Urinary bladder (tissue), 4 donors: ENCODE measurements around the gene MDGA2. TPM values are rescaled to one million over a fixed set of nuclear protein-coding genes. Genes with fewer than 3 reads are reported as not detected.

Experiments used
- DNase-seq: peaks from one replicate; pipeline ENCODE4 v3.0.0-alpha.2; 2015; ENCODE audit errors: extremely low spot score
- H3K27ac ChIP-seq: one replicate; pipeline ENCODE4 v1.5.1; 2013; ENCODE audit warnings: low read depth, mild to moderate bottlenecking, moderate library complexity
- H3K36me3 ChIP-seq: one replicate; pipeline ENCODE4 v1.6.1; 2013; ENCODE audit warnings: mild to moderate bottlenecking, moderate library complexity; ENCODE audit not compliant: insufficient read depth
- H3K4me1 ChIP-seq: one replicate; pipeline ENCODE4 v1.6.1; 2013; ENCODE audit warnings: mild to moderate bottlenecking, moderate library complexity; ENCODE audit not compliant: insufficient read depth
- H3K4me3 ChIP-seq: one replicate; pipeline ENCODE4 v1.5.1; 2013; ENCODE audit warnings: low read depth, low read length
- WGBS: extraction: QIAGEN DNeasy Blood & Tissue Kit; methylation state at CpG from one replicate; pipeline ENCODE4 v1.1.7; 2013; 5-methylcytosine and 5-hydroxymethylcytosine counted together
- polyA plus RNA-seq: library from polyadenylated mRNA; stranded (reverse); fragments of 200-250 nt; gene quantifications from one replicate; pipeline ENCODE4 v1.2.3, GENCODE V29; 2013
- total RNA-seq: library from RNA; depleted of rRNA; stranded (reverse); fragments of >200 nt; gene quantifications from one replicate; pipeline ENCODE4 v1.2.3, GENCODE V29; 2014
- donor health status: healthy with polysubstance abuse.
- donor health status: healthy.

The MDGA2 gene
- total and polyA plus RNA-seq, 2 donors = 0.15 to 6.1 TPM

DNA sequence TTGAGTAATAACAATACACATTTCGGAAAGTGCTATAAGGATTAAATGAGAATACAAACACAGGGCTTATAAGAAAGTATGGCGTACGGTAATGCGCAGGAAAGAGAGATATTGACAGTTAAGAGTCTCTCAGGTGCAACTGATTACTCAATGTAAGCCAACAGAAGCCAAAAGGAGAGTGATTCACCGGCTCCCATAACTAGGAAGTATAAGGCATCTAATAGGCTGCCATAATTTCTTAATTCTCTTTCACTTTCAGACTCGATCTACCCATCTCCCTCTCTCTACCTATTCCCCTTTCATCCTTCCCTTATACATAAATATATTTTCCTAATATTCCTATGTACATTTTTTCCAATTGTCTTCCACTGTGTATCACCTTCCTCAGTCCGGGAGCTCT, 90.0 kb downstream of the MDGA2 start:
- H3K27ac ChIP-seq = no peak overlapping the region
- H3K4me3 ChIP-seq = no peak overlapping the region
- H3K36me3 ChIP-seq = no peaks in the 10 kb centered on the region
- 90% methylated on average over 7 of the region's 7 CpGs for WGBS
- H3K4me1 ChIP-seq = no peaks in the 10 kb centered on the region
- no peak for DNase-seq

DNA sequence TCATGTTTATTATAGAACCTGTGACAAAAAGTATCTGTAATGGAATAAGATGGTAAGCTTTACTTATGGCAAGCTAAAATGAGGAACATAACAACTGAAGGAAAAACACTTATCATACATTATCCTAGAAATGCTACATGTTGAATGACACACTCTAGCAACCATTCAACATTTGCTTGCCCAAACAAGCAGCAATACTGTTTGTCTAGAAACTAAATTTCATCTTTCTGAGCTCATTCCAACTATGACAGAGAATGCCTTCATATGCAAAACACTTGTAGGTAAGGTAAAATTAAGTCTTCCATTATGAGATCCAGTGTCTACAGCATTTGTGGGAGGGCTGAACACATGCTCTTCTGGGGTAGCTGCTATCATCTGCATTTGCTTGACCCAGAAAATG, 108.1 kb downstream of the MDGA2 start:
- no peak overlapping the region for H3K4me3 ChIP-seq
- no peak overlapping the region for H3K27ac ChIP-seq
- H3K36me3 ChIP-seq = no peaks in the 10 kb centered on the region
- DNase-seq = no peak
- no peaks in the 10 kb centered on the region for H3K4me1 ChIP-seq

DNA sequence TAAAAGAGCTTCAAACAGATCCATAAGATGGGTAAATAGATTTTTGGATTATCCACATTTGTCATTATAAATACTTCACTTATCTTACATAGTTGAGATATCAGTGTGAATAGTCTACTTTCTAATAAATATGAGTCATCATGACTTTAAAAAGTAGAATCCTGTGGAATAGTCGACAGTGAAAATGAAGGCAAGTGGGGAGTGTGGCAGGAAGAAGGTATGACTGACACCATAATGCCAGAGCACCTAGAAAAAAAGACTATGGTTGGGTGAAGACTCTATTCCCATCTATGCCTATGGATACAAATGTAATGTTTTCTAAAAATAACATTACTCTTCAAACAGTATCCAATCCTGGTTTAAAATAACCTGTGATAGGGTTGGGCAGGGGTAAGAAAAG, 117.5 kb downstream of the MDGA2 start:
- Histone ChIP-seq H3K4me1 (no peaks in the 10 kb centered on the region), H3K36me3 (no peaks in the 10 kb centered on the region), H3K27ac (no peak overlapping the region), H3K4me3 (no peak overlapping the region)
- WGBS = 61% methylated on average over 1 of the region's 1 CpG
- DNase-seq = no peak

DNA sequence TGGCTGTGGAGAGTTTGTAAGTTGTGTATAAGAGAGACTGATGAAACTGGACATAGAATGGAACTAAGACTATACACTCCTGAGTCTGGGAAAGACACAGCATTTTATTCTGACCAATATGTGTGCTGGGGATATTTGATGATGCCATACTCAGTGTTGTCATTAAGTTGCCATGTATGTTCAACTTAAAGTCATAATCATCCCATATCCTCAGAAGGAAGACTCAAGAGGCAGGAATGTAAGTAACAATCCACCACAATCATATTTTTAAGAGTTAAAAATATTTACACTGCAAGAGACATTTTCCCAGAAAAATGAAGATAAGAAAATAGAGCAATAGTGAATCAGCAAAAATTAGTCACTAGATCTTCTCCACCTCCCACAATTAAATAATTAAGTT, 120.1 kb downstream of the MDGA2 start:
- Histone ChIP-seq H3K4me1 (no peaks in the 10 kb centered on the region), H3K27ac (no peak overlapping the region), H3K4me3 (no peak overlapping the region), H3K36me3 (no peaks in the 10 kb centered on the region)
- no peak for DNase-seq

DNA sequence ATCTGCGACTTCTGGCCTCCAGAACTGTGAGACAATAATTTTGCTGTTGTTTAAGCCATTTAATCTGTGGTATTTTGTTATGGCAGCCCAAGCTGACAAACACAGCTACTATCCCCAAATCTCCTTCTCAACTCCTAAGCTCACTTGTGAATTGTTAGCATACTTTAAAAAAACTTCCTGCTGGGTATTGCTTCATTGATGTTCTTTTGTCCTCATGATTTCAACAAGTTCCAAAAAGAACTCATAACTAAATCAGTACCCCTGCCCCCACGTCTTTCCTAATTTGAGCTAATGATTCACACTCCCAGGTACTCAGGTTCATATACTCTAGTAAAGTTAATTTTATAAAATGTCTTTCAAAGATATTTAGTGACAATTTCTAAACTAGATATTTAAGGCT, 125.5 kb downstream of the MDGA2 start:
- H3K27ac ChIP-seq = no peak overlapping the region
- WGBS = 86% methylated on average over 2 of the region's 2 CpGs
- H3K4me1 ChIP-seq = no peaks in the 10 kb centered on the region
- H3K36me3 ChIP-seq = no peaks in the 10 kb centered on the region
- no peak for DNase-seq
- no peak overlapping the region for H3K4me3 ChIP-seq

DNA sequence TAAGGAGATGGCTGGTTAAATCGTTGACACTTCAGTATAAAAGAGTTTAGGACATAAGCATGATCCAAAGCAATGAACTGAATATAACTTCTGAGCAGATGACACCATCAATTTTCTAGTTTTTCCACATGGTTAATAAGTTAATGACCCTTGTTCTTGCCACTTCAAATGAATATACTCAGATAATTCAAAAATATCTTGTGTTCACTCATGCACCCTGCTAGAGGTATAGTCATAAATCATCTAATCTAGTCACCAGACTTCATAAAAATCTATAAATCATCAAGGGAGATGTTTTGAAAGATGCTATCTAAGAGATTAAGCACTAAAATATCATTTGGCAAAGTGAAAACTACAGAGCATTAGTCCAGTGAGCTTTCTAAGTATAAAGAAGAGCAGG, 131.9 kb downstream of the MDGA2 start:
- H3K4me1 ChIP-seq = no peaks in the 10 kb centered on the region
- 72% methylated on average over 1 of the region's 1 CpG for WGBS

DNA sequence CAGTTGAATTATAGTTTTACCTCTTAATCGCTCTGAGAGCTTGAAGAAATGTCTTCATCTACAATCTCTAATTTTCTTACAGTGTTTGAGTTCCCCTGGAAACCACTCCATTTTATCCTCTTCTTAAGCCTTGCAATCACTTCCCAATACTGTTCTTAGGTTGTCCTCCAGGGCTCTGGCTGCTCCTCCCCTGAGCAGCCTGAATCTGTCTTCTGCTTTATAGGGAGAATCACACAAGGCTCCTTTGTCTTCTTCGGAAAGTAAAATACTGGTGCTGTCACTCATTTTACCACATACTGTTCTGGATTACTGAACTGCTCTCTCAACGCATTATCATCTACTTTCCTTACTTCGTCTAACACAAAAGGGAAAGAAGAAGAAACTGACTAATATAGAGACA, 133.7 kb downstream of the MDGA2 start:
- H3K4me1 ChIP-seq = no peaks in the 10 kb centered on the region
- no peak overlapping the region for H3K27ac ChIP-seq
- WGBS = 73% methylated on average over 4 of the region's 4 CpGs
- no peak for DNase-seq
- H3K4me3 ChIP-seq = no peak overlapping the region
- H3K36me3 ChIP-seq = no peaks in the 10 kb centered on the region

More for the DNA sequence above, 131.9 kb downstream of the MDGA2 start:
- DNase-seq = no peak
- no peak overlapping the region for H3K27ac ChIP-seq
- H3K36me3 ChIP-seq = no peaks in the 10 kb centered on the region
- H3K4me3 ChIP-seq = no peak overlapping the region

DNA sequence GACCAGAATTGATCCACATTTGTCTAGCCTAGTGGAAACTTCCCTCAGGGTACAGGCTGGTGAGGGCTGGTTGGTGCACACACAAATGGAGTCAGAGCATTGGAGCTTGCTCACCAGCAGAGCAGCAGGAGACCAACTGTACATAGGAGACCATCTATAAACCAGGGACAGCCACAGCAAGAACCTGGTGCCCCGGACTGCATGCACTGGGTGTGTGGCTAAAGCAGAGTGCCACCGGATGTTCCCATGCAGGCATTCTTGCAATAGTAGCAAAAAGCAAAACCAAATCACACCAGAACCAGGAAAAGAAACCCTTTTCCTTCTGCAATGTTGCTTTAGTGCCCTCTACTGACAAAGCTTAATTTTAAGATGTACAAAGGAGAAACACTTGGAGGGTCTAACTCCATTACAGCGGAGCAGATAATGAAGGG, 136.4 kb downstream of the MDGA2 start:
- no peaks in the 10 kb centered on the region for H3K36me3 ChIP-seq
- no peak for DNase-seq
- no peak overlapping the region for H3K27ac ChIP-seq
- no peak overlapping the region for H3K4me3 ChIP-seq
- 53% methylated on average over 3 of the region's 3 CpGs for WGBS
- no peaks in the 10 kb centered on the region for H3K4me1 ChIP-seq

DNA sequence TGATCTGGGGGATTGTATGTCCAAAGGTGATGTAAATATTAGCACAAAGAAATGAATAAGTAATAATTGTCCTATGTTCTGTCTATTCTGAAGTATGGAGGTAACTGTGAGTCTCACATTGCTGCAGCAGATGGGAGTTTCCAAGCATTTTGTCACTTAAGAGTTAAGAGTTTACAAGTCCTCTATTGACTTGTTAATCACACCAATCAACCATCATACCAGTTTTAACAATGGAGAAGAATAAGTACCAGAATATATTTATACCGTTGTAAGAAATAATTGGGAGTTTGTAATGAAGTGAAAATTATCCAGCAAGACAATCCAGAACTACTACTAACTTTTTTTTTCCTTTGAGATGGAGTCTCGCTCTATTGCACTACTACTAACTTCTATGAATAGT, 139.1 kb downstream of the MDGA2 start:
- H3K27ac ChIP-seq = no peak overlapping the region
- DNase-seq = no peak
- WGBS = 73% methylated on average over 2 of the region's 2 CpGs
- H3K4me3 ChIP-seq = no peak overlapping the region
- no peaks in the 10 kb centered on the region for H3K4me1 ChIP-seq
- no peaks in the 10 kb centered on the region for H3K36me3 ChIP-seq

DNA sequence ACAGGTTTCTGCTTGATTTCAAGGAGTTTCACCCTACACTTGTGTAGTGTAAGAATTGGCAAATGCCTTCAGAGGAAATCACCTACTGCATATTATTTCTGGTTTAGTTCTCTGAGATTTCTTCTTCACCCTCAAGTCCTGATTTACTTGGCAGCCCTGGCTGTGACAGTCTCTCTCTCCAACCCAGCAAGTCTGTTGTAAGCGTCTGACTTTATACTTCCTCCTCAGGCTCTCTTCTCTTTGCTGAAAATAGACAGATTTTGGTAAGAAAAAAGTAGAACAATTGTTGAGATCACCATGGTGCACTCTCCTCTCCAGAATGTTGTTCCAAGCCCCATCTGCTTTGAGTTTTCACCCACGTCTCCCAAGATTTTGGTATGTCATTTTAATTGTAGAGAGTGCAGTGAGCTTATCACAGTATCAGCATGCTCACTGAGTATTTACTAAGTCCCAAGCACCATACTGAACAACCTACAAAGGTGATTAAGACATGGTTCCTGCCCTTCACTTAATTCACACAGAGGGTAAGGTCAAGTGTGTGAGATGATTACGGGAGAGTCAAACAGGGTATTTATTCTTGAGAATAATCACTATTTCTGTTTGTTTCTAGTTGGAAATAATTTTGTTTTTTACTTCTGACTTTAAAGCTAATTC, 148.7 kb downstream of the MDGA2 start:
- Histone ChIP-seq H3K4me3 (no peak overlapping the region), H3K27ac (no peak overlapping the region), H3K36me3 (no peaks in the 10 kb centered on the region), H3K4me1 (no peaks in the 10 kb centered on the region)
- WGBS = 73% methylated on average over 3 of the region's 3 CpGs
- no peak for DNase-seq

DNA sequence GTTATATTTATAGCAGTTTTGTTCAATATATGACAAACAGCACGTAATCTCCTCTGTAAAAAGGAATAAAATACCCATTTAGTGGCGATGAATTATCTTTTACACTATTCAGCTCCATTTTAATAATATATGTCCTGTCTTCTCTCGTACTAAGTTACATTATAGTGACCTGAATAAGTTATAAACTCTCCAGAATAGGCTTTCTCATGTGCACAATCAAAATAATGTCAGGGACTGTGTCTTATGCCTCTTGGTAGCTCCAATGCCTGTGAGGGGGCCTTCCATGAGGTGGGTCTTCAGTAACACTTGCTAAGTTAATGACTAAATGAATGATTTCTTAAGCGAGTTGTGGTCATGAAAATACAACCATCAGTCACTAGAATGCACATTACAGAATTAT, 150.9 kb downstream of the MDGA2 start:
- no peaks in the 10 kb centered on the region for H3K4me1 ChIP-seq
- 85% methylated on average over 4 of the region's 4 CpGs for WGBS
- no peaks in the 10 kb centered on the region for H3K36me3 ChIP-seq
- no peak for DNase-seq
- no peak overlapping the region for H3K27ac ChIP-seq
- no peak overlapping the region for H3K4me3 ChIP-seq

DNA sequence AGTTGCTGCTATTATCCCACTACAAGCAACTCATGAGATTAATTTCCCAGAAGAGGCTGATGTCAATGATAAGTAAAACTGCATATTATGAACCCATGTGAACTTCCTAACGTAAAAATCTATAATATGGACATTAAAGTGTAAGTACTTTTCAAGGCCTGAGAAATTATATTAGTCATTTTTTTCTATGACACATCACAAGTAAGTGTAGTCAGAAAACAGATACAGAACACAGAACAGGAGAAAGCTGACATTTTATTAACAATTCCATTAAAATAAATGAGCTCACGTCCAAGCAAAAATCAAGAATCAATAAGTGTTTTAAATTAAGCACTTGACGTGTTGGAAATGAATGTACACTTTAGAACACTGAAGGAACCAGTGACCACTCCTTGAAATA, 155.0 kb downstream of the MDGA2 start:
- H3K4me1 ChIP-seq = no peaks in the 10 kb centered on the region
- no peak overlapping the region for H3K4me3 ChIP-seq
- WGBS = 87% methylated on average over 3 of the region's 3 CpGs
- H3K27ac ChIP-seq = no peak overlapping the region
- no peak for DNase-seq
- H3K36me3 ChIP-seq = no peaks in the 10 kb centered on the region

DNA sequence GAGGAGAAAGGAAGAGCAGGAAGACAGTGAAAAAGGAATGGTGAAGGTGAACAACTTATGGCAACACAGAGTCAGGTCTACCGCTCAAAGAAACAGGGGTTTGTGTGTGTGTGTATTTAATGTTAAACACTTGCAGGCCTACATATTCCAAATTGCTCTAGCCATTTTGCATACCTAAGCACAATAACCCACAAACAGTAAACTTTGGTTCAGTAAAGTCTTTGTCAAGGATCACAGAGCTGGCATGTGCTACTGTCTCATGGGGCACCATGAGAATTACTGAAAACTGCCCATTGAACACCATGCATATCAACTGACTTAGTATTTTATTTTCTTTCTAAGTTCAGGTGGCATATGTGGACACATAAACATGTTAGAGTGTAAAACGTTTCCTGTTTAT, 163.6 kb downstream of the MDGA2 start:
- H3K36me3 ChIP-seq = no peaks in the 10 kb centered on the region
- no peak for DNase-seq
- WGBS = 80% methylated on average over 2 of the region's 2 CpGs

DNA sequence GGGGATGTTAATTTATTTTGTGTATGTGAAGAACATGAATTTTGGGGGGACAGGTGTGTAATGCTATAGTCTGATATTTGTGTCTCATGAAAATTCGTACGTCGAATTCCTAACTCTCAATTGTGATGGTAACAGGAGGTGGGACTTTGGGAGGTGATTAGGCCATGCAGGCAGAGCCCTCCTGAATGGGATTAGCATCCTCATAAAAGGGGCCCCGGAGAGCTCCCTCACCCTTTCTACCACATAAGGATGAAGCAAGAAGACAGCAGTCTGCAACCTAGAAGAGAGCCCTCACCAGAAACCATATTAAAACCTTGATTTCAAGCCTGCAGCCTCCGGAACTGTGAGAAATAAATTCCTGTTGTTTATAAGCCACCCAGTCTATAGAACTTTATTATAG, 165.4 kb downstream of the MDGA2 start:
- Histone ChIP-seq H3K36me3 (no peaks in the 10 kb centered on the region), H3K27ac (no peak overlapping the region)
- 88% methylated on average over 5 of the region's 5 CpGs for WGBS

More for the DNA sequence above, 163.6 kb downstream of the MDGA2 start:
- no peak overlapping the region for H3K27ac ChIP-seq
- no peak overlapping the region for H3K4me3 ChIP-seq
- H3K4me1 ChIP-seq = no peaks in the 10 kb centered on the region

DNA sequence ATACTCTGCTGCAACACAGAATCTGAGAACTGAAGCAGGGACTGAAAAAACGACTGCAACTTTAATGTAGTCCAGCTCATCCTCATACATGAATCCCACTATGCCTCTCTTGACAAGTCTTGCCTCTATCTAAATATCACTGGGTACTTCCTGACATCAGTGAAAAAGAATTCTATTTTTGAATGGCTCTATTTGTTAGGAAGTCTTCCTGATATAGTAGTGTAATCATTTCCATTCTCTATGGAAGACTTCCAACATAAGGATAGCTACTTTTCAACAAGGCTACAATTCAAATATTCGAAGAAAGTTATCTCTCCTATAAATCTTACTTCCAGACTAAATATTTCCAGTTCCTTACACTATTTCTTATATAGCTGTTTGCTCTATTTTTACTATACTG, 167.5 kb downstream of the MDGA2 start:
- Histone ChIP-seq H3K27ac (no peak overlapping the region), H3K36me3 (no peaks in the 10 kb centered on the region), H3K4me1 (no peaks in the 10 kb centered on the region), H3K4me3 (no peak overlapping the region)
- 13% methylated on average over 2 of the region's 2 CpGs for WGBS
- no peak for DNase-seq

More for the DNA sequence above, 165.4 kb downstream of the MDGA2 start:
- DNase-seq = no peak
- Histone ChIP-seq H3K4me1 (no peaks in the 10 kb centered on the region), H3K4me3 (no peak overlapping the region)
